HepG2 (cell line): ENCODE measurements around the gene ZWILCH. TPM values are rescaled to one million over a fixed set of nuclear protein-coding genes. Genes with fewer than 3 reads are reported as not detected.

Experiments used
- ATAC-seq: fragments of 200-7000 bp; cut with Tn5 transposase; 3 replicates; pipeline ENCODE4 v1.9.1; 2020; ENCODE audit warnings: mild to moderate bottlenecking, moderate library complexity
- BruUV-seq: library from RNA; stranded (reverse); fragments of 400-500 nt; replicated peaks from 2 replicates; lab custom pipeline; 2021; lab: Mats Ljungman, UMichigan
- CTCF ChIA-PET: fragments of 300-600 bp; formaldehyde crosslinking; extraction: SDS; loops from one replicate; lab custom pipeline; 2021; ENCODE audit warnings: low total read pairs, inconsistent platforms, low intra/inter-chr PET ratio; lab: Yijun Ruan, JAX
- POLR2A ChIA-PET: fragments of 350-600 bp; sonication (Branson Sonifier 250); formaldehyde crosslinking; loops from one replicate; lab custom pipeline; 2020; ENCODE audit warnings: antibody characterized with exemption, inconsistent platforms; lab: Yijun Ruan, JAX
- DNase-seq: peaks from one replicate; pipeline ENCODE4 v3.0.0-alpha.2; 2015; ENCODE audit warnings: low spot score
- FAIRE-seq: peaks from 3 replicates; lab custom pipeline; 2011; peaks lifted over from hg19 to GRCh38; lab: Jason Lieb, UNC
- H2AFZ ChIP-seq: one replicate; pipeline ENCODE4 v1.6.1; 2011; ENCODE audit warnings: low read length, inconsistent platforms
- H3K27ac ChIP-seq: fragments of 300-600 bp; 3 replicates; pipeline ENCODE4 v1.8.0; 2011; ENCODE audit warnings: mixed run types, mild to moderate bottlenecking, mixed read lengths, low read length, inconsistent platforms; ENCODE audit not compliant: insufficient read depth; ENCODE audit errors: extremely low read length
- H3K27me3 ChIP-seq, 2 experiments: fragments of 200-600 bp in 1 of 2; 2 replicates in 1 of 2; 3 replicates in 1 of 2; pipeline versions ENCODE4 v1.6.0 to v1.8.0; 2011; ENCODE audit warnings: low read length in 2 of 2, mild to moderate bottlenecking in 2 of 2, moderate library complexity in 2 of 2, inconsistent platforms in 1 of 2; ENCODE audit not compliant: insufficient read depth in 2 of 2, control insufficient read depth in 1 of 2
- H3K36me3 ChIP-seq, 2 experiments: fragments of 200-600 bp in 1 of 2; replicated peaks in 1 of 2; 2 replicates in 1 of 2; 3 replicates in 1 of 2; pipeline versions ENCODE4 v1.5.1 to v1.8.0; 2011; ENCODE audit warnings: low read length in 2 of 2, inconsistent platforms in 1 of 2; ENCODE audit not compliant: insufficient read depth in 2 of 2, control insufficient read depth in 1 of 2
- H3K4me1 ChIP-seq: 2 replicates; pipeline ENCODE4 v1.5.1; 2012; ENCODE audit warnings: low read length, inconsistent platforms; ENCODE audit not compliant: insufficient read depth
- H3K4me2 ChIP-seq: 2 replicates; pipeline ENCODE4 v1.6.0; 2011; ENCODE audit warnings: low read depth, low read length, inconsistent platforms
- H3K4me3 ChIP-seq, 3 experiments: fragments of 200-600 bp in 1 of 3; sonication (generic), shearing (Covaris generic) in 1 of 3; replicated peaks in 1 of 3; 2 replicates each; pipeline ENCODE4 v1.5.1; 2011 to 2016; ENCODE audit warnings: low read length in 3 of 3, inconsistent platforms in 2 of 3, low read depth in 2 of 3, mild to moderate bottlenecking in 2 of 3, control low read depth in 1 of 3, mixed read lengths in 1 of 3; ENCODE audit not compliant: insufficient read depth in 1 of 3
- H3K79me2 ChIP-seq: one replicate; pipeline ENCODE4 v1.6.1; 2011; ENCODE audit warnings: low read length, inconsistent platforms; ENCODE audit not compliant: insufficient read depth
- H3K9ac ChIP-seq: 2 replicates; pipeline ENCODE4 v1.6.0; 2011; ENCODE audit warnings: mild to moderate bottlenecking, low read depth, low read length, inconsistent platforms; ENCODE audit not compliant: insufficient read depth
- H3K9me3 ChIP-seq: 2 replicates; pipeline ENCODE4 v1.5.1; 2012; ENCODE audit warnings: mild to moderate bottlenecking, low read length
- H4K20me1 ChIP-seq: 2 replicates; pipeline ENCODE4 v1.6.0; 2011; ENCODE audit warnings: inconsistent platforms, mild to moderate bottlenecking, low read length, moderate library complexity; ENCODE audit not compliant: insufficient read depth
- DNMT3B ChIP-seq: conservative IDR thresholded peaks from 2 replicates; pipeline ENCODE4 v1.6.1; 2016; ENCODE audit warnings: missing biosample characterization, control low read depth
- HIVEP1 ChIP-seq: sonication (generic); formaldehyde crosslinking; IDR thresholded peaks from 2 replicates; pipeline ENCODE4 v1.4.0; 2020; ENCODE audit warnings: mild to moderate bottlenecking, missing genetic modification reagents
- IKZF1 ChIP-seq: fragments of 450-650 bp; IDR thresholded peaks from 2 replicates; pipeline ENCODE4 v1.7.1; 2016
- KDM4B ChIP-seq: sonication (generic); formaldehyde crosslinking; IDR thresholded peaks from 2 replicates; pipeline ENCODE4 v1.4.0; 2020; ENCODE audit warnings: missing genetic modification reagents
- MAFK ChIP-seq, 2 experiments: IDR thresholded peaks in 1 of 2; conservative IDR thresholded peaks in 1 of 2; 2 replicates each; pipeline ENCODE4 v1.6.1; 2011; ENCODE audit warnings: improper control_type of control experiment in 2 of 2, low read length in 2 of 2
- NAIF1 ChIP-seq: sonication (generic); formaldehyde crosslinking; IDR thresholded peaks from 2 replicates; pipeline ENCODE4 v1.5.0; 2020; ENCODE audit warnings: mild to moderate bottlenecking, missing genetic modification reagents, borderline replicate concordance
- NFATC3 ChIP-seq: sonication (generic); formaldehyde crosslinking; IDR thresholded peaks from 2 replicates; pipeline ENCODE4 v1.5.1; 2020; ENCODE audit warnings: mild to moderate bottlenecking, missing genetic modification reagents
- PCBP1 ChIP-seq: fragments of 200-400 bp; formaldehyde crosslinking; IDR thresholded peaks from 2 replicates; pipeline ENCODE4 v1.6.1; 2017; ENCODE audit warnings: mild to moderate bottlenecking, low read depth, low read length, borderline replicate concordance
- SMAD3 ChIP-seq: sonication (generic); formaldehyde crosslinking; IDR thresholded peaks from 2 replicates; pipeline ENCODE4 v1.4.0; 2020; ENCODE audit warnings: missing genetic modification reagents
- SMARCC2 ChIP-seq: fragments of 450-650 bp; IDR thresholded peaks from 2 replicates; pipeline ENCODE4 v1.6.1; 2017; ENCODE audit warnings: antibody characterized with exemption, mild to moderate bottlenecking
- SP5 ChIP-seq: IDR thresholded peaks from 2 replicates; pipeline ENCODE4 v1.6.1; 2016; ENCODE audit warnings: low read depth, borderline replicate concordance
- U2AF1 ChIP-seq: fragments of 200-400 bp; formaldehyde crosslinking; optimal IDR thresholded peaks from 2 replicates; pipeline ENCODE3; 2017; ENCODE audit warnings: mild to moderate bottlenecking, low read depth, low read length
- ZBTB3 ChIP-seq: sonication (generic); formaldehyde crosslinking; IDR thresholded peaks from 2 replicates; pipeline ENCODE4 v1.4.0; 2020; ENCODE audit warnings: low read depth, mild to moderate bottlenecking, moderate library complexity, missing genetic modification reagents, borderline replicate concordance
- ZEB1 ChIP-seq: IDR thresholded peaks from 2 replicates; pipeline ENCODE4 v1.6.1; 2012; ENCODE audit warnings: mild to moderate bottlenecking, low read depth, inconsistent platforms; ENCODE audit not compliant: insufficient replicate concordance
- ZNF205 ChIP-seq: IDR thresholded peaks from 2 replicates; pipeline ENCODE4 v1.6.1; 2018; ENCODE audit warnings: missing biosample characterization, missing genetic modification reagents
- ZNF569 ChIP-seq: sonication (generic); formaldehyde crosslinking; IDR thresholded peaks from 2 replicates; pipeline ENCODE4 v1.5.0; 2020; ENCODE audit warnings: mild to moderate bottlenecking, missing genetic modification reagents, moderate library complexity, borderline replicate concordance
- ZNF616 ChIP-seq: sonication (generic); formaldehyde crosslinking; IDR thresholded peaks from 2 replicates; pipeline ENCODE4 v1.5.0; 2020; ENCODE audit warnings: low read depth, mild to moderate bottlenecking, missing genetic modification reagents
- ZNF709 ChIP-seq: sonication (generic); formaldehyde crosslinking; IDR thresholded peaks from 2 replicates; pipeline ENCODE4 v1.5.0; 2020; ENCODE audit warnings: mild to moderate bottlenecking, missing genetic modification reagents
- WGBS: methylation state at CpG from one replicate; pipeline ENCODE4 v1.1.6; 2017; ENCODE audit warnings: low lambda C conversion rate; 5-methylcytosine and 5-hydroxymethylcytosine counted together
- in situ Hi-C: cut with HindIII; loops from 2 replicates; pipeline ENCODE4 v1.10.0; 2017; ENCODE audit warnings: low pct_unique_long_range_greater_than_20kb; ENCODE audit not compliant: extremely low pct_ligation_motif_present
- intact Hi-C: fragments of 100-400 bp; cut with micrococcal nuclease; formaldehyde crosslinking; loops from one replicate; pipeline ENCODE4 v1.10.0; 2022; ENCODE audit not compliant: unreplicated experiment
- polyA plus RNA-seq, 8 experiments: library from polyadenylated mRNA; depleted of rRNA in 3 of 8; stranded (reverse) in 7 of 8; unstranded in 1 of 8; fragments of >200 nt; fragmentation: Illumina TruSeq in 4 of 8; extraction: Trizol in 4 of 8; gene quantifications; 2 replicates each; pipeline versions ENCODE4 v1.2.1 to v1.2.3, GENCODE V29; 2011 to 2016; ENCODE audit warnings: low read depth in 4 of 8, missing spikeins in 1 of 8, mixed read lengths in 1 of 8; ENCODE audit not compliant: insufficient read depth in 1 of 8
- total RNA-seq, 5 experiments: library from RNA; depleted of rRNA; stranded (reverse); fragments of >200 nt; fragmentation: Illumina TruSeq; extraction: Trizol; gene quantifications; 2 replicates each; pipeline ENCODE4 v1.2.3, GENCODE V29; 2016; ENCODE audit warnings: low read depth in 1 of 5
- TF ChIP-seq, protein P1 (sequence below): sonication (generic); formaldehyde crosslinking; IDR thresholded peaks from 2 replicates; pipeline ENCODE4 v1.5.0; 2020; ENCODE audit warnings: mild to moderate bottlenecking, missing genetic modification reagents

ZWILCH gene
- total and polyA plus RNA-seq, 2 of the 13 experiments (the other 11 are each of a cell fraction or from before 2014, with no cell fraction given) = 9.5 to 27.8 TPM

DNA sequence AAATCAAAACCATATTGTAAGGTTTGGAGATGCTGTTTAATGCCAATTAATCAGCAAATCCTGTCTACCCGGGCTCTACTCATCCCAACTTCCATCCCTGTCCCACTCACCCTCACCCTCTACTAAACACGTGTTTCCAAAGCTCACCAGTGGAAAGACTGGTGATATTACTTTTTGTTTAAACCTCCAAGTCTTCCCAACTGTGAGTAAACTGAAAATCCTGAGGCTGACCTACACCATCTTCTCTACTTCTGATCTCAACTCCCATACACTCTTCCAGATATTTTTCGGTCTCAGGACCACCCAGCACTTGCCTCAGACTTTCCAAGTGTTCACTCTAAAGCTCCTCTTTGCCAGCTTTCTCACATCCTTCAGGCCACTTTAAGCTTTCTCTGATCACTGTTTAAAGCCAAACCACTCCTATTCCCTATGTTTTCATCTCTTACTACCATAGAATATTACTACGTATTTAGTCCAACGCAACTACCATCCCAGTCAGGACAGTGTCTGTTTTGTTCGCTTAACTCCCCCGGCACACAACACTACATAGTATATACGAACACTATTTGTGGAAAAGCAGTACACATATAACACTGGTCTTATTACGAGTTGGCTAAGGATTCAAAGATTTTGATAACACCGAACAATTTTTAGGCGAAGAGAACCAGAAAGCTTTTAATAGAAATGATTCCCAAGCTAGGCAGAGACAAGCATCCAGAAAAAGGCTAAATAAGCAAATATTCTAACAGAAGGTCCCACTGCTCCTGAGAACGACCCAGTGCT is 1.2 kb upstream of the ZWILCH start:
- peak overlapping the region; percentile 93 for H3K4me2 ChIP-seq
- no peak for ATAC-seq
- H3K27me3 ChIP-seq = peaks cover 0 to 5% of the 10 kb centered on the region in 2 experiments; a peak in 1 of 5 replicates
- in situ Hi-C loops (no loop called here), intact Hi-C loops (no loop called here)
- ChIA-PET CTCF (no interaction called here), POLR2A (interaction anchor here (0.5 to 1.3 kb wide), 2 partner anchors 9 to 121 kb away, joined by 3 read pairs; no protein-coding TSS in a partner anchor)
- peaks cover 31% of the 10 kb centered on the region for H4K20me1 ChIP-seq
- under 1% methylated on average over 12 of the region's 12 CpGs for WGBS
- FAIRE-seq = no peak
- TSS peak; percentile 69 for BruUV-seq
- H3K79me2 ChIP-seq = peaks cover 55% of the 10 kb centered on the region
- no peak overlapping the region for H2AFZ ChIP-seq
- DNase-seq = no peak
- peaks cover 50% of the 10 kb centered on the region for H3K4me1 ChIP-seq
- H3K9ac ChIP-seq = peak overlapping the region; percentile 96
- H3K27ac ChIP-seq = peak overlapping the region; percentile 89
- no peaks in the 10 kb centered on the region for H3K9me3 ChIP-seq
- peaks cover 6 to 42% of the 10 kb centered on the region in 2 experiments; a peak in 4 of 5 replicates for H3K36me3 ChIP-seq
- peak overlapping the region; percentile 69 to 100 (median 88) for H3K4me3 ChIP-seq
- TF ChIP-seq MAFK (conservative IDR thresholded peaks at IDR 0.05 in 1 of 2, IDR thresholded peaks at IDR 0.05 in 1 of 2; ENCODE audit: low read length in 2 of 2) (peak; percentile 24 to 32; a peak in 1 of 4 replicates), PCBP1 (no peak), ZEB1 (no peak), SMAD3 (CRISPR knock-in tag) (0 out of 2 replicates have a peak, but pooled peaks have one; percentile 9), NAIF1 (CRISPR knock-in tag) (no peak), KDM4B (CRISPR knock-in tag) (no peak), SMARCC2 (no peak), ZNF709 (CRISPR knock-in tag) (0 out of 2 replicates have a peak, but pooled peaks have one; percentile 4), NFATC3 (CRISPR knock-in tag) (no peak), U2AF1 (peak; percentile 66), IKZF1 (no peak), ZNF616 (no peak), SP5 (CRISPR knock-in tag) (no peak), DNMT3B (CRISPR knock-in tag) (no peak), ZNF569 (CRISPR knock-in tag) (no peak), ZBTB3 (no peak), HIVEP1 (CRISPR knock-in tag) (no peak), ZNF205 (CRISPR knock-in tag) (0 out of 2 replicates have a peak, but pooled peaks have one; percentile 5)
- TF ChIP-seq, protein P1, sequence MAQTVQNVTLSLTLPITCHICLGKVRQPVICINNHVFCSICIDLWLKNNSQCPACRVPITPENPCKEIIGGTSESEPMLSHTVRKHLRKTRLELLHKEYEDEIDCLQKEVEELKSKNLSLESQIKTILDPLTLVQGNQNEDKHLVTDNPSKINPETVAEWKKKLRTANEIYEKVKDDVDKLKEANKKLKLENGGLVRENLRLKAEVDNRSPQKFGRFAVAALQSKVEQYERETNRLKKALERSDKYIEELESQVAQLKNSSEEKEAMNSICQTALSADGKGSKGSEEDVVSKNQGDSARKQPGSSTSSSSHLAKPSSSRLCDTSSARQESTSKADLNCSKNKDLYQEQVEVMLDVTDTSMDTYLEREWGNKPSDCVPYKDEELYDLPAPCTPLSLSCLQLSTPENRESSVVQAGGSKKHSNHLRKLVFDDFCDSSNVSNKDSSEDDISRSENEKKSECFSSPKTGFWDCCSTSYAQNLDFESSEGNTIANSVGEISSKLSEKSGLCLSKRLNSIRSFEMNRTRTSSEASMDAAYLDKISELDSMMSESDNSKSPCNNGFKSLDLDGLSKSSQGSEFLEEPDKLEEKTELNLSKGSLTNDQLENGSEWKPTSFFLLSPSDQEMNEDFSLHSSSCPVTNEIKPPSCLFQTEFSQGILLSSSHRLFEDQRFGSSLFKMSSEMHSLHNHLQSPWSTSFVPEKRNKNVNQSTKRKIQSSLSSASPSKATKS (CRISPR knock-in tag) = 0 out of 2 replicates have a peak, but pooled peaks have one; percentile 12
